Measurements from ENCODE around the gene VWA5B2. TPM values are rescaled to one million over a fixed set of nuclear protein-coding genes. Genes with fewer than 3 reads are reported as not detected.
A peak's percentile ranks its signal among the peaks of the same experiment; 100 is the strongest.

Gene VWA5B2
- total and polyA plus RNA-seq, 2 of the 13 experiments (the other 11 are each of a cell fraction or from before 2014, with no cell fraction given), result 0.03 to 0.04 TPM

- Histone ChIP-seq H3K27me3 (ENCODE audit: control insufficient read depth in 1 of 2, insufficient read depth in 2 of 2, low read length in 2 of 2) (peaks cover 0 to 4% of the 10 kb centered on the region in 2 experiments; a peak in 1 of 5 replicates), H3K9ac (ENCODE audit: insufficient read depth, low read depth, low read length) (peak overlapping the region; percentile 99), H4K20me1 (ENCODE audit: insufficient read depth, low read length) (no peaks in the 10 kb centered on the region), H3K79me2 (ENCODE audit: insufficient read depth, low read length) (peaks cover 10% of the 10 kb centered on the region), H3K4me1 (ENCODE audit: insufficient read depth, low read length) (peaks cover 20% of the 10 kb centered on the region), H3K36me3 (replicated peaks in 1 of 2; ENCODE audit: control insufficient read depth in 1 of 2, insufficient read depth in 2 of 2, low read length in 2 of 2) (peaks cover 2 to 9% of the 10 kb centered on the region in 2 experiments; a peak in 3 of 5 replicates), H2AFZ (ENCODE audit: low read length) (peak overlapping the region; percentile 43), H3K9me3 (ENCODE audit: low read length) (no peaks in the 10 kb centered on the region), H3K27ac (ENCODE audit: extremely low read length, insufficient read depth, low read length) (peak overlapping the region; percentile 93), H3K4me2 (ENCODE audit: low read depth, low read length) (peak overlapping the region; percentile 81), H3K4me3 (replicated peaks in 1 of 3; ENCODE audit: insufficient read depth in 1 of 3, low read depth in 2 of 3, low read length in 3 of 3) (peak overlapping the region; percentile 76 to 89 (median 80))
- in situ Hi-C loops (cut with HindIII; ENCODE audit: extremely low pct_ligation_motif_present, low pct_unique_long_range_greater_than_20kb) (no loop called here), intact Hi-C loops (cut with micrococcal nuclease; ENCODE audit: unreplicated experiment) (loop anchor here (1.0 kb wide), 1 partner anchor 39 kb away; no protein-coding TSS in a partner anchor)
- ATAC-seq, result peak; percentile 81
- BruUV-seq (replicated peaks), result no TSS peak
- WGBS (ENCODE audit: low lambda C conversion rate), result 30% methylated on average over 10 of the region's 20 CpGs
- DNase-seq (ENCODE audit: low spot score), result peak; percentile 90
- peak; percentile 93 for FAIRE-seq
- ChIA-PET POLR2A (interaction anchor here (0.8 to 1.2 kb wide), 3 partner anchors 10 to 64 kb away, joined by 3 to 8 read pairs (median 4); partner anchors contain the start of genes ABCF3 and CAMK2N2), CTCF (ENCODE audit: low intra/inter-chr PET ratio, low total read pairs) (interaction anchor here (0.7 to 1.9 kb wide), 4 partner anchors 21 to 211 kb away, joined by 3 to 6 read pairs (median 4); partner anchors contain the start of gene VWA5B2)
- TF ChIP-seq TFDP1 (CRISPR knock-in tag; IDR thresholded peaks at IDR 0.05; ENCODE audit: borderline replicate concordance) (no peak), ISL2 (CRISPR knock-in tag; IDR thresholded peaks at IDR 0.05) (0 out of 2 replicates have a peak, but pooled peaks have one; percentile 24), HOXA5 (CRISPR knock-in tag; IDR thresholded peaks at IDR 0.05) (0 out of 2 replicates have a peak, but pooled peaks have one; percentile 26), ARID2 (CRISPR knock-in tag; IDR thresholded peaks at IDR 0.05; ENCODE audit: borderline replicate concordance) (0 out of 2 replicates have a peak, but pooled peaks have one; percentile 12), ZNF704 (CRISPR knock-in tag; IDR thresholded peaks at IDR 0.05; ENCODE audit: borderline replicate concordance) (0 out of 2 replicates have a peak, but pooled peaks have one; percentile 23), ZNF138 (CRISPR knock-in tag; IDR thresholded peaks at IDR 0.05; ENCODE audit: low read depth) (0 out of 2 replicates have a peak, but pooled peaks have one; percentile 33), NKX3-1 (CRISPR knock-in tag; IDR thresholded peaks at IDR 0.05) (0 out of 2 replicates have a peak, but pooled peaks have one; percentile 4), ZNF883 (CRISPR knock-in tag; IDR thresholded peaks at IDR 0.05; ENCODE audit: not compliant biosample characterization) (no peak), MLLT10 (CRISPR knock-in tag; IDR thresholded peaks at IDR 0.05) (no peak), STAG1 (CRISPR knock-in tag; IDR thresholded peaks at IDR 0.05) (peak; percentile 66), IRF2 (CRISPR knock-in tag; IDR thresholded peaks at IDR 0.05) (peak; percentile 2; the same call in 1 of the 2 replicates), ZNF574 (CRISPR knock-in tag; IDR thresholded peaks at IDR 0.05) (peak; percentile 51; the same call in 1 of the 2 replicates), ZNF878 (CRISPR knock-in tag; IDR thresholded peaks at IDR 0.05) (no peak), HMGXB4 (CRISPR knock-in tag; IDR thresholded peaks at IDR 0.05; ENCODE audit: borderline replicate concordance in 1 of 2, low read depth in 1 of 2) (peak; percentile 47 to 69; a peak in 1 of 4 replicates)
Measured at GRCh38 chr3:184250167-184250828, 20.9 kb downstream of the VWA5B2 start.

All from HepG2 (cell line).